Prostate gland (tissue), 2 donors: ENCODE measurements around the gene TXLNA. TPM values are rescaled to one million over a fixed set of nuclear protein-coding genes. Genes with fewer than 3 reads are reported as not detected.
"Not testable (repeated sequence)": the region's sequence is repeated elsewhere in the genome, so short reads cannot be mapped to it uniquely, and the experiment has no call there.

Experiments
- DNase-seq: peaks from one replicate; pipeline ENCODE4 v3.0.0-alpha.2; 2019; ENCODE audit warnings: low spot score
- H3K27ac ChIP-seq, 2 donors: fragments of 200-600 bp; sonication (generic); 2 replicates each; pipeline ENCODE4 v1.5.1; 2017 to 2019
- H3K27me3 ChIP-seq: fragments of 200-600 bp; sonication (generic); replicated peaks from 2 replicates; pipeline ENCODE4 v1.5.1; 2019; ENCODE audit not compliant: insufficient read depth
- H3K36me3 ChIP-seq, 2 donors: fragments of 200-600 bp; sonication (generic); 1 replicate in 1 of 2; 2 replicates in 1 of 2; pipeline versions ENCODE4 v1.5.1 to v1.8.1; 2017 to 2019
- H3K4me1 ChIP-seq: fragments of 200-600 bp; sonication (generic); replicated peaks from 2 replicates; pipeline ENCODE4 v1.5.1; 2019
- H3K4me3 ChIP-seq, 2 donors: fragments of 200-600 bp; sonication (generic); 2 replicates each; pipeline ENCODE4 v1.5.1; 2017 to 2019
- H3K9me3 ChIP-seq: fragments of 200-600 bp; sonication (generic); 2 replicates; pipeline ENCODE4 v1.5.1; 2017
- POLR2A ChIP-seq: fragments of 450-650 bp; IDR thresholded peaks from one replicate; pipeline ENCODE4 v1.6.1; 2016; ENCODE audit warnings: antibody characterized with exemption, mild to moderate bottlenecking
- POLR2AphosphoS5 ChIP-seq: sonication (generic); formaldehyde crosslinking; IDR thresholded peaks from one replicate; pipeline ENCODE4 v1.6.1; 2017; ENCODE audit warnings: antibody characterized with exemption
- WGBS: methylation state at CpG from one replicate; pipeline ENCODE4 v1.1.5; 2018; 5-methylcytosine and 5-hydroxymethylcytosine counted together
- intact Hi-C: fragments of 100-400 bp; cut with DNase I; formaldehyde crosslinking; loops from one replicate; pipeline ENCODE4 v1.14.2; 2022
- total RNA-seq, 2 donors: library from RNA; depleted of rRNA; stranded (reverse); fragments of >200 nt; gene quantifications; one replicate each; pipeline ENCODE4 v1.1.0, GENCODE V29; 2016
- TF ChIP-seq, protein P1 (sequence below), 4 experiments: fragments of 200-600 bp in 2 of 4; fragments of 450-650 bp in 2 of 4; sonication (generic) in 2 of 4; IDR thresholded peaks; 1 replicate in 3 of 4; 2 replicates in 1 of 4; pipeline ENCODE4 v1.5.1; 2016 to 2019; ENCODE audit warnings: antibody characterized with exemption in 4 of 4, mild to moderate bottlenecking in 2 of 4, moderate library complexity in 2 of 4

Gene TXLNA
- total RNA-seq, 2 donors from 2014 or later = 49.6 to 70.8 TPM

GRCh38 chr1:32144033-32144432 lies 35.4 kb upstream of the TXLNA start:
- H3K4me1 ChIP-seq = peaks cover 5% of the 10 kb centered on the region
- 91% methylated on average over 3 of the region's 3 CpGs for WGBS
- no peak overlapping the region for H3K4me3 ChIP-seq
- no peak for DNase-seq
- H3K36me3 ChIP-seq = no peaks in the 10 kb centered on the region
- H3K27ac ChIP-seq = no peak overlapping the region
- intact Hi-C loops = no loop called here
- TF ChIP-seq POLR2AphosphoS5 = no peak
- TF ChIP-seq, protein P1, sequence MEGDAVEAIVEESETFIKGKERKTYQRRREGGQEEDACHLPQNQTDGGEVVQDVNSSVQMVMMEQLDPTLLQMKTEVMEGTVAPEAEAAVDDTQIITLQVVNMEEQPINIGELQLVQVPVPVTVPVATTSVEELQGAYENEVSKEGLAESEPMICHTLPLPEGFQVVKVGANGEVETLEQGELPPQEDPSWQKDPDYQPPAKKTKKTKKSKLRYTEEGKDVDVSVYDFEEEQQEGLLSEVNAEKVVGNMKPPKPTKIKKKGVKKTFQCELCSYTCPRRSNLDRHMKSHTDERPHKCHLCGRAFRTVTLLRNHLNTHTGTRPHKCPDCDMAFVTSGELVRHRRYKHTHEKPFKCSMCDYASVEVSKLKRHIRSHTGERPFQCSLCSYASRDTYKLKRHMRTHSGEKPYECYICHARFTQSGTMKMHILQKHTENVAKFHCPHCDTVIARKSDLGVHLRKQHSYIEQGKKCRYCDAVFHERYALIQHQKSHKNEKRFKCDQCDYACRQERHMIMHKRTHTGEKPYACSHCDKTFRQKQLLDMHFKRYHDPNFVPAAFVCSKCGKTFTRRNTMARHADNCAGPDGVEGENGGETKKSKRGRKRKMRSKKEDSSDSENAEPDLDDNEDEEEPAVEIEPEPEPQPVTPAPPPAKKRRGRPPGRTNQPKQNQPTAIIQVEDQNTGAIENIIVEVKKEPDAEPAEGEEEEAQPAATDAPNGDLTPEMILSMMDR (IDR thresholded peaks at IDR 0.05) = no peak
- TF ChIP-seq POLR2A = no peak
- H3K9me3 ChIP-seq = no peaks in the 10 kb centered on the region
- H3K27me3 ChIP-seq = no peaks in the 10 kb centered on the region

- H3K9me3 ChIP-seq, DNase-seq, H3K27me3 ChIP-seq, H3K36me3 ChIP-seq, H3K4me3 ChIP-seq, H3K27ac ChIP-seq, H3K4me1 ChIP-seq, intact Hi-C loops: not testable (repeated sequence)
- 96% methylated on average over 5 of the region's 5 CpGs for WGBS
Observed at GRCh38 chr1:32147799-32148198, 31.7 kb upstream of the TXLNA start.

GRCh38 chr1:32150847-32151246 lies 28.6 kb upstream of the TXLNA start:
- Histone ChIP-seq H3K9me3 (no peaks in the 10 kb centered on the region), H3K4me1 (no peaks in the 10 kb centered on the region), H3K27ac (no peak overlapping the region), H3K4me3 (no peak overlapping the region), H3K36me3 (no peaks in the 10 kb centered on the region), H3K27me3 (no peaks in the 10 kb centered on the region)
- DNase-seq = no peak
- TF ChIP-seq, protein P1 (IDR thresholded peaks at IDR 0.05) = no peak
- no peak for TF ChIP-seq POLR2A
- TF ChIP-seq POLR2AphosphoS5 = no peak
- intact Hi-C loops = no loop called here
- 86% methylated on average over 9 of the region's 9 CpGs for WGBS

DNA sequence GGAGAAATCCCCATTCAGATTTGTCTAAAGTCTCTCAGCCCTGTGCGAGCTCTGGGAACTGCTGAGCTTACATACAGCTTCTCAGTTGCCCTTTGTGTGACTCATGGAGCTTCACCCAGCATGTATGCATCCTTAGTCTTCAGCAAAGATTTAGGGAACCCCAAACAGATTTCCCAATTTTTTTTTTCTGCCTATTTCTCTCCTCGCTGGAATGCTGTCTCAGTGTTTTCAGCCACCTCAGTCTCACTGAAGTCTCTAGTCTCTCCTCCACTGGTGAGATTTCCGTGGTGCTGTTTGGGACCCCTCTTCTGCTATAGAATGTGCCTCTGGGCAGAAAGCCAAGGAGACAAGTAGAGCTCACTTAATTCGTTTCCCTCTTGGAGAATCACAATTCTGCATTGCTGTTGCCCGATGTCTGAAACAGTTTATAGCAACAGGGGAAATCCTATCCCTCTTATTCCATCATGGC lies 28.1 kb upstream of the TXLNA start:
- Histone ChIP-seq H3K4me3 (no peak overlapping the region), H3K27ac (no peak overlapping the region), H3K27me3 (no peaks in the 10 kb centered on the region), H3K36me3 (no peaks in the 10 kb centered on the region), H3K9me3 (no peaks in the 10 kb centered on the region), H3K4me1 (no peaks in the 10 kb centered on the region)
- DNase-seq = no peak
- TF ChIP-seq POLR2A = no peak
- no peak for TF ChIP-seq POLR2AphosphoS5
- TF ChIP-seq, protein P1 (IDR thresholded peaks at IDR 0.05) = no peak
- 48% methylated on average over 5 of the region's 5 CpGs for WGBS
- intact Hi-C loops = no loop called here

DNA sequence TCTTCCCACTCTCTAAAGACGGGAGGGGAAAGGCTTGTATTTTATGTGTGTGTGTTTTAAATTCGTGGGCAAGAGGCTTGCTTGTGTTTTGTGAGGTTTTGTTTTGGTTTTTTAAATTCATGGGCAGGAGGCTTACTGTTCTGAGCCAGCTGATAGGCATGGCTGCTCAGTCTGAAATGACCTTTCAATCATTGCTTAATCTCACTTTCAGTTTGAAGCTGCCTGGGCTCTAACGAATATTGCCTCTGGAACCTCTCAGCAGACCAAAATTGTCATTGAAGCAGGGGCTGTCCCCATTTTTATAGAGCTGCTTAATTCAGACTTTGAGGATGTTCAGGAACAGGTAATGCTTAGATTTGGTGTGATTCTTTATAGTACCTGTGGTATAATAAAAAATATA lies 20.3 kb upstream of the TXLNA start:
- intact Hi-C loops = no loop called here
- H3K4me3 ChIP-seq = no peak overlapping the region
- no peaks in the 10 kb centered on the region for H3K9me3 ChIP-seq
- no peak overlapping the region for H3K27ac ChIP-seq
- H3K27me3 ChIP-seq = no peaks in the 10 kb centered on the region
- 73% methylated on average over 3 of the region's 3 CpGs for WGBS
- no peak for TF ChIP-seq POLR2AphosphoS5
- TF ChIP-seq POLR2A = no peak
- TF ChIP-seq, protein P1 (IDR thresholded peaks at IDR 0.05) = no peak
- no peaks in the 10 kb centered on the region for H3K4me1 ChIP-seq
- DNase-seq = no peak
- H3K36me3 ChIP-seq = peaks cover 4 to 29% of the 10 kb centered on the region in 2 donors
